HUES6 (cell line): Measurements from ENCODE around the gene ATF7.
"Not testable (repeated sequence)": the region's sequence is repeated elsewhere in the genome, so short reads cannot be mapped to it uniquely, and the experiment has no call there.

Experiments used
- H3K27ac ChIP-seq: 2 replicates; pipeline ENCODE4 v1.7.0; 2013; ENCODE audit warnings: low read depth, mild to moderate bottlenecking, low read length, inconsistent platforms
- H3K27me3 ChIP-seq: 2 replicates; pipeline ENCODE4 v1.6.1; 2013; ENCODE audit warnings: low read length; ENCODE audit not compliant: control insufficient read depth, insufficient read depth
- H3K36me3 ChIP-seq: 2 replicates; pipeline ENCODE4 v1.6.1; 2013; ENCODE audit warnings: low read length; ENCODE audit not compliant: control insufficient read depth, insufficient read depth
- H3K4me1 ChIP-seq: 2 replicates; pipeline ENCODE4 v1.6.1; 2013; ENCODE audit warnings: low read length; ENCODE audit not compliant: control insufficient read depth, insufficient read depth
- H3K4me3 ChIP-seq: 2 replicates; pipeline ENCODE4 v1.5.1; 2013; ENCODE audit warnings: low read depth, low read length
- H3K9ac ChIP-seq: one replicate; pipeline ENCODE4 v1.6.1; 2013; ENCODE audit warnings: mild to moderate bottlenecking, low read length
- H3K9me3 ChIP-seq: 2 replicates; pipeline ENCODE4 v1.6.1; 2013; ENCODE audit warnings: low read depth, low read length; ENCODE audit not compliant: control insufficient read depth, insufficient read depth

Gene ATF7

DNA sequence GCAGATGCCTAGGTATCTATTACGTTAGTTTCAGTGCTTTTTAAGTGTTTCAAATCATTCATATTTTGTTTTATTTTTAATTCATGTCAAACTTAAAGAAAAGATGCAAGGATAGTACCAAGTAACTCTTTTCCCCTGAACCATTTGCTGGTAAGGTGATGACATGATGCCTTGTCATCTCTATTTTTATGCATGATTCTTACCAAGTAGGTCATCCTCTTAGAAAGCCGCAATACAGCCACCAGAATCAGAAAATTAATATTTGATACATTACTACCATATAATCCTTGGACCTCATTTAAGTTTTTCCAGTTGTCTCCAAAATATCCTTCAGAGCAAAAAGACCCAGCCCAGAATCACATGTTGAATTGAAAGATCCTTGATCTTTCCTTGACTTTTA lies 27.4 kb upstream of the ATF7 start:
- Histone ChIP-seq H3K27me3 (no peaks in the 10 kb centered on the region), H3K9ac (no peak overlapping the region)

DNA sequence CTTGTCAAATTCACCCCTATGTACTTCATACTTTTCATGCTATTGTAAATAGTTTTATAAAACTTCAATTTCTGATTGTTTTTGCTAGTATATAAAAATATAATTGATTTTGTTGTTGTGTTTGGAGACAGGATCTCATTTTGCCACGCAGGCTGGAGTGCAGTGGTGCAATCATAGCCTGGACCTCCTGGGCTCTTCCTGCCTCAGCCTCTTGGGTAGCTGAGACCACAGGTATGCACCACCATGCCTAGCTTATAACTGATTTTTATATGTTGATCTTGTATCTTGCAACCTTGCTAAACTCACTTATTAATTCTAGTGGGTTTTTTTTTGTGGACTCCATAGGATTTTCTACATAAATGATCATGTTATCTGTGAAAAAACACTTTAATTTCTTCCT lies 26.2 kb upstream of the ATF7 start:
- H3K27me3 ChIP-seq: no peaks in the 10 kb centered on the region
- H3K27ac ChIP-seq: no peak overlapping the region
- H3K4me3 ChIP-seq: no peak overlapping the region
- no peak overlapping the region for H3K9ac ChIP-seq
- no peaks in the 10 kb centered on the region for H3K36me3 ChIP-seq
- no peaks in the 10 kb centered on the region for H3K4me1 ChIP-seq
- H3K9me3 ChIP-seq: no peaks in the 10 kb centered on the region

More for the DNA sequence above, 27.4 kb upstream of the ATF7 start:
- H3K4me3 ChIP-seq: no peak overlapping the region
- peaks cover 3% of the 10 kb centered on the region for H3K4me1 ChIP-seq
- no peaks in the 10 kb centered on the region for H3K36me3 ChIP-seq
- no peaks in the 10 kb centered on the region for H3K9me3 ChIP-seq
- H3K27ac ChIP-seq: no peak overlapping the region

DNA sequence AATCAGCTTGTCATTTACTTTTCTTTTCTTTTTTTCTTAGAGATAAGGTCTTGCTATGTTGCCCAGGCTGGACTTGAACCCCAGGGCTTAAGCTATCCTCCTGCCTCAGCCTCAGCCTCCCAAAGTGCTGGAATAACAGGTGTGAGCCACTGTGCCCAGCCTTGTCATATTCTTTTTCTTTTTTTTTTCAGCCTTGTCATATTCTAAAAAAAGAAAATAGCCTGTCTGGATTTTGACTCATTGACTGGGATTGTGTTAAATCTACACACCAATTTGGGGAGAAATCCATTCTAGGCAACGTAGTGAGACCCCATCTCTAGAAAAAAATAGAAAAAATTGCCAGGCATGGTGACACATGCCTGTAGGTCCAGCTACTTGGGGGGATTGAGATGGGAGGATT lies 25.6 kb upstream of the ATF7 start:
- Histone ChIP-seq H3K9ac (no peak overlapping the region), H3K36me3 (no peaks in the 10 kb centered on the region), H3K27me3 (no peaks in the 10 kb centered on the region), H3K27ac (no peak overlapping the region), H3K4me3 (no peak overlapping the region), H3K4me1 (no peaks in the 10 kb centered on the region), H3K9me3 (no peaks in the 10 kb centered on the region)

DNA sequence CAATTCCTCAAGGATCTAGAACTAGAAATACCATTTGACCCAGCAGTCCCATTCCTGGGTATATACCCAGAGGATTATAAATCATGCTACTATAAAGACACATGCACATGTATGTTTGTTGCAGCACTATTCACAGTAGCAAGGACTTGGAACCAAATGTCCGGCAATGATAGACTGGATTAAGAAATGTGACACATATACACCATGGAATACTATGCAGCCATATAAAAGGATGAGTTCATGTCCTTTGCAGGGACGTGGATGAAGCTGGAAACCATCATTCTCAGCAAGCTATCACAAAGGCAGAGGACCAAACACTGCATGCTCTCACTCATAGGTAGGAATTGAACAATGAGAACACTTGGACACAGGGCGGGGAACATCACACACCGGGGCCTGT lies 20.1 kb upstream of the ATF7 start:
- not testable (repeated sequence) for H3K4me1 ChIP-seq, H3K27me3 ChIP-seq, H3K4me3 ChIP-seq, H3K27ac ChIP-seq, H3K9me3 ChIP-seq, H3K36me3 ChIP-seq, H3K9ac ChIP-seq

DNA sequence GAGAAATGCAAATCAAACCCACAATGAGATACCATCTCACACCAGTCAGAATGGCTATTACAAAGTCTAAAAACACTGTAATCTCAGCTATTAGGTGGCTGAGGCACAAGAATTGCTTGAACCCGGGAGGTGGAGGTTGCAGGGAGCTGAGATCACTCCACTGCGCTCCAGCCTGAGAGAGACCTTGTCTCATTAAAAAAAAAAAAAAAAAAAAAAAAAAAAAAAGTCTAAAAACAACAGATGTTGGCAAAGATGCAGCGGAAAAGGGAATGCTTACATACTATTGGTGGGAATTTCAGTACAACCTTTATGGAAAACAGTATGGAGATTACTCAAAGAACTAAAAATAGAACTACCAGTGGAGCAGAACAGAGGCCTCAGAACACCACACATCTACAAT lies 19.0 kb upstream of the ATF7 start:
- Histone ChIP-seq H3K27me3 (no peaks in the 10 kb centered on the region), H3K4me3 (no peak overlapping the region)

DNA sequence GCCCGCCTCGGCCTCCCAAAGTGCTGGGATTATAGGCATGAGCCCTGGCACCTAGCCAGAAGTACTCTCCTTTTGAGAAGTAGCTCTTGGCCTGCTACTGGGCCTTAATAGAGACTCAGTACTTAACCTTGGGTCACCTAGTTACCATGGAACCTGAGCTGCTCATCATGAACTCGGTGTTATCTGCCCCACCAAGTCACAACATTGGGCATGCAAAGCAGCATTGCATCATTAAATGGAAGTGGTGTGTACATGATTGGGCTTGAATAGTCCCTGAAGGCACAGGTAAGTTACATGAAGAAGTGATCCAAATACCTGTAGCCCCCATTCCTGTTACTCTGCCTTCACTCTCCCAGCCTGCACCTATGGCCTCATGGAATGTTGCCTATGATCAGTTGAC lies 18.0 kb upstream of the ATF7 start:
- Histone ChIP-seq H3K9me3 (no peaks in the 10 kb centered on the region), H3K4me3 (no peak overlapping the region), H3K4me1 (no peaks in the 10 kb centered on the region), H3K27me3 (no peaks in the 10 kb centered on the region), H3K9ac (no peak overlapping the region), H3K36me3 (no peaks in the 10 kb centered on the region), H3K27ac (no peak overlapping the region)

More for the DNA sequence above, 19.0 kb upstream of the ATF7 start:
- Histone ChIP-seq H3K9ac (no peak overlapping the region), H3K36me3 (no peaks in the 10 kb centered on the region), H3K4me1 (no peaks in the 10 kb centered on the region), H3K9me3 (no peaks in the 10 kb centered on the region), H3K27ac (no peak overlapping the region)

DNA sequence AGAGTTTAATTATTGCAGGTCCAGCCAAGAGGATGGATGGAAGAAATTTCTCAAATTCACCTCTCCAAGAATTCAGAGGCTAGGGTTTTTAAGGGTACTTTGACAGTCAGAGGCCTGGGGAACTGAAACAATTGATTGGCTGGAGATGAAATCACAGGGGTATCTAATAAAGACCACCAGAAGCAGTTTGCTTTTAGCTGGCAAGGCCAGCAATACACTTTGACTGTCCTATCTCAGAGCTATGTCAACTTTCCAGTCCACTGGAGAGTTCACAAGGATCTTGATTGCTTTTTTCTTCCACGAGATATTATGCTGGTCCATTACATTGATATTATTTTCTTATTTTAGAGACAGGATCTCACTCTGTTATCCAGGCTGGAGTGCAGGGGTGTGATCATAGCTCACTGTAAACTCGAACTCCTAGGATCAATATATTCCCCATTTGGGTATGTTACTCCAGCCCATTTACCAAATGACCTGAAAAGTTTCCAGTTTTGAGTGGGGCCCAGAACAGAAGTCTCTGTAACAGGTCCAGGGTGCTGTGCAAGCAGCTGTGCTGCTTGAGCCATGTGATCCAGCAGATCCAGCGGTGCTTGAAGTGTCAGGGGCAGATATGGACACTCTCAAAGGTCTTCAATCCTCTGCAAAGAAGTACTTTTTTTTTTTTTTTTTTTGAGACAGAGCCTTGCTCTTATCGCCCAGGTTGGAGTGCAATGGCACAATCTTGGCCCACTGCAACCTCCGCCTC lies 17.2 kb upstream of the ATF7 start:
- Histone ChIP-seq H3K27ac (no peak overlapping the region), H3K36me3 (no peaks in the 10 kb centered on the region), H3K27me3 (no peaks in the 10 kb centered on the region), H3K4me3 (no peak overlapping the region), H3K9me3 (no peaks in the 10 kb centered on the region), H3K9ac (no peak overlapping the region), H3K4me1 (no peaks in the 10 kb centered on the region)

DNA sequence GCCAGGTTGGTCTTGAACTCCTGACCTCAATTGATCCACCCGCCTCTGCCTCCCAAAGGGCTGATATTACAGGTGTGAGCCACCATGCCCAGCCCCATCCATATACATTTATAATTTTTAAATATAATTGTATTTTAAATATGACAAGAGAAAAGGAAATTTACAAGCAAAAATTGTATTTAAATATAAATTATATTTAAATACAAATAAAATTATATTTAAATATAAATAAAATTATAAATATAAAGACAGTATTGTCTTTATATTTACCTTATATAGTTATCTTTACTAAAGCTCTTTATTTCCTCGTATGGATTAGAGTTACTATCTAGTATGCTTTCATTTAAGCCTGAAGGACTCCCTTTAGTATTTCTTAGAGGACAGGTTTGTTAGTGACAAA lies 11.9 kb upstream of the ATF7 start:
- Histone ChIP-seq H3K4me3 (no peak overlapping the region), H3K27ac (no peak overlapping the region), H3K4me1 (no peaks in the 10 kb centered on the region), H3K36me3 (no peaks in the 10 kb centered on the region), H3K9ac (no peak overlapping the region), H3K9me3 (no peaks in the 10 kb centered on the region), H3K27me3 (no peaks in the 10 kb centered on the region)

DNA sequence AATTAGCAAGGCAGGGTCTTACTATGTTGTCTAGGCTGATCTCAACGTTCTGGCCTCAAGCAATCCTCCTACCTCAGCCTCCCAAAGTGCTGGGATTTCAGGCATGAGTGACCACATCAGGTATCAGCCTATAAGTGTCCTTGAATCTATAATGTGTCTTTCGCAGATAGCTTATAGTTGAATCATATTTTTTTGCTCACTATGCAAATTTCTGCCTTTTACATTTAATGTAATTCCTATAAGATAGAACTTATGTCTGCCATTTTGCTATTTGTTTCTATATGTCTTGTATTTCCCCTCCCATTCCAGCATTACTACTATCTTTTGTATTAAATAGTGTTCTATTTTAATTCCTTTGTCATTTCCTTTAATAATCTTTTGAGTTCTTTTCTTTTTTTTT lies 10.5 kb upstream of the ATF7 start:
- Histone ChIP-seq H3K27me3 (no peaks in the 10 kb centered on the region), H3K4me3 (no peak overlapping the region), H3K9ac (no peak overlapping the region), H3K9me3 (no peaks in the 10 kb centered on the region), H3K36me3 (no peaks in the 10 kb centered on the region), H3K27ac (no peak overlapping the region), H3K4me1 (no peaks in the 10 kb centered on the region)

DNA sequence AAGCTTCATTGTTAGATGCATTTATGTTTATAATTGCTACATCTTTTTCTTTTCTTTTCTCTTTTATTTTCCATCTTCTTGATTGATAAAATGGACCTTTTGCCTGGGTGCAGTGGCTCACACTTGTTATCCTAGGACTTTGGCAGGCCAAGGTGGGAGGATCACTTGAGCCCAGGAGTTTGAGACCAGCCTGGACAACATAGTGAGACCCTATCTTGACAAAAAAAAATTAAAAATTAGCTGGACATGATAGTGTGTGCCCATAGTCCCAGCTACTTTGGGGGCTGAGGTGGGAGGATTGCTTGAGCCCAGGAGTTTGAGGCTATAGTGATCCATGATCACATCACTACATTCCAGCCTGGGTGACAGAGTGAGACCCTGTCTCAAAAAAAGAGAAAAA lies 9.5 kb upstream of the ATF7 start:
- H3K9me3 ChIP-seq, H3K27me3 ChIP-seq, H3K4me3 ChIP-seq, H3K36me3 ChIP-seq, H3K27ac ChIP-seq, H3K4me1 ChIP-seq, H3K9ac ChIP-seq: not testable (repeated sequence)

DNA sequence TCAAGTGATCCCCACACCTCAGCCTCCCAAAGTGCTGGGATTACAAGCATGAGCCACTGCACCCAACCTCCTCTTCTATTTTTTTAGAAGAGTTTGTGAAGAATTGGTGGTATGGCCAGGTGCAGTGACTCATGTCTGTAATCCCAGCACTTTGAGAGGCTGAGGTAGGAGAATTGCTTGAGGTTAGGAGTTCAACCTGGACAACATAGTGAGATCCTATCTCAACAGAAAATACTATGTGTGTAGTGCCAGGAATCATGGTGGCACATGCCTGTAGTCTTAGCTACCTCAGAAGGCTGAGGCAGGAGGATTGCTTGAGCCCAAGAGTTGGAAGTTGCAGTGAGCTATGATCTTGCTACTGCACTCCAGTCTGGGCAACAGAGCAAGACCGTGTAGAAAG lies 5.5 kb upstream of the ATF7 start:
- Histone ChIP-seq H3K9ac (no peak overlapping the region), H3K9me3 (no peaks in the 10 kb centered on the region), H3K27me3 (no peaks in the 10 kb centered on the region), H3K4me3 (no peak overlapping the region), H3K4me1 (peaks cover 4% of the 10 kb centered on the region), H3K27ac (no peak overlapping the region), H3K36me3 (no peaks in the 10 kb centered on the region)

DNA sequence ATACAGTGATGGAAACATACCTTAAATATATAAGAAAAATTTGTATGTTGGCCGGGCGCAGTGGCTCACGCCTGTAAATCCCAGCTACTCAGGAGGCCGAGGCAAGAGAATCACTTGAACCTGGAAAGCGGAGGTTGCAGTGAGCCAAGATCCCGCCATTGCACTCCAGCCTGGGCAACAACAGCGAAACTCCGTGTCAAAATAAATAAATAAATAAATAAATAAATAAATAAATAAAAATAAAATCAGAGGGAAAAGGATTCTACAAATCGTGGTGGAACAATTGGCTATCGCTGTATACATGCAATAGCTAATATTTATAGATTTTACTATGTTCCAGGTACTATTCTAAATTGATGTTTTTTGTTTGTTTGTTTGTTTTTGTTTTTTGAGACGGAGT lies 1.7 kb upstream of the ATF7 start:
- Histone ChIP-seq H3K4me3 (no peak overlapping the region), H3K36me3 (no peaks in the 10 kb centered on the region), H3K27me3 (no peaks in the 10 kb centered on the region), H3K9ac (no peak overlapping the region), H3K9me3 (no peaks in the 10 kb centered on the region), H3K27ac (no peak overlapping the region), H3K4me1 (peaks cover 27% of the 10 kb centered on the region)
